ENCODE results near the gene MED12.

DNA sequence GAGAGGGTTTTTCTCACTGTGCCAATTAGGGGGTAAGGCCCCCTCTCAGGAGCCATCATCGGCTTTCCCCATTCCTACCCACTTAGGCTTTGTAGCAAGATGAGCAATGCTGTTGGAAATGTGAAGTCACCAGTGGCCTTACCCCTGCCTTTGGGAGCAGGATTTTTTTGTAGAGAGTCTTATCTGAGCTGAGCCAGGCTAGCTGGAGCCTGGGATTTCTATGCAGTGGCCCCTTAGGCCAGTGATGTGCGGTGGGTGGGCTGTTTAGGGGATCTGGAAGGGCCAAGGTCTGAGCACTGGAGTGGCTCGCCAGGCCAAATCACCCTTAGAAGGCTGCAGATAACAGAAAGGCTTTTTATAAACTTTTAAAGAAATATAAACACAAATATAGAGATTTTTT is 16.1 kb upstream of the MED12 start:
- no peak for TF ChIP-seq GATA3 (IDR thresholded peaks at IDR 0.05; ENCODE audit: low read depth, low read length)
- no peak for TF ChIP-seq GATA2 (IDR thresholded peaks at IDR 0.05; ENCODE audit: low read depth, low read length)
